ENCODE data around the gene TCP11L1.
"Not testable (repeated sequence)": the region's sequence is repeated elsewhere in the genome, so short reads cannot be mapped to it uniquely, and the experiment has no call there.

DNA sequence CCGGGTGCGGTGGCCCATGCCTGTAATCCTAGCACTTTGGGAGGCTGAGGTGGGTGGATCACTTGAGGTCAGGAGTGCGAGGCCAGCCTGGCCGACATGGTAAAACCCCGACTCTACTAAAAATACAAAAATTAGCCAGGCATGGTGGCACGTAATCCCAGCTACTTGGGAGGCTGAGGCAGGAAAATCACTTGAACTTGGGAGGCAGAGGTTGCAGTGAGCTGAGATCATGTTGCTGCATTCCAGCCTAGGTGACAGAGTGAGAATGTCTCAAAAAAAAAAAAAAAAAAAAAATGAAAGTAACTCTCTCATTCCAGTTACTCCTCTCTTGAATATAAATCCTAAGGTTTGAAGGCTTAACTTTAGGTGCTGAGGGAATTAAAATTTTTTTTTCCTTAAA is 10.2 kb upstream of the TCP11L1 start:
- TF ChIP-seq, protein P1, sequence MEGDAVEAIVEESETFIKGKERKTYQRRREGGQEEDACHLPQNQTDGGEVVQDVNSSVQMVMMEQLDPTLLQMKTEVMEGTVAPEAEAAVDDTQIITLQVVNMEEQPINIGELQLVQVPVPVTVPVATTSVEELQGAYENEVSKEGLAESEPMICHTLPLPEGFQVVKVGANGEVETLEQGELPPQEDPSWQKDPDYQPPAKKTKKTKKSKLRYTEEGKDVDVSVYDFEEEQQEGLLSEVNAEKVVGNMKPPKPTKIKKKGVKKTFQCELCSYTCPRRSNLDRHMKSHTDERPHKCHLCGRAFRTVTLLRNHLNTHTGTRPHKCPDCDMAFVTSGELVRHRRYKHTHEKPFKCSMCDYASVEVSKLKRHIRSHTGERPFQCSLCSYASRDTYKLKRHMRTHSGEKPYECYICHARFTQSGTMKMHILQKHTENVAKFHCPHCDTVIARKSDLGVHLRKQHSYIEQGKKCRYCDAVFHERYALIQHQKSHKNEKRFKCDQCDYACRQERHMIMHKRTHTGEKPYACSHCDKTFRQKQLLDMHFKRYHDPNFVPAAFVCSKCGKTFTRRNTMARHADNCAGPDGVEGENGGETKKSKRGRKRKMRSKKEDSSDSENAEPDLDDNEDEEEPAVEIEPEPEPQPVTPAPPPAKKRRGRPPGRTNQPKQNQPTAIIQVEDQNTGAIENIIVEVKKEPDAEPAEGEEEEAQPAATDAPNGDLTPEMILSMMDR (IDR thresholded peaks at IDR 0.05), result not testable (repeated sequence)
- not testable (repeated sequence) for TF ChIP-seq POLR2A (IDR thresholded peaks at IDR 0.05)
